ENCODE results near the gene TUG1. TPM values are rescaled to one million over a fixed set of nuclear protein-coding genes. Genes with fewer than 3 reads are reported as not detected.

TUG1 gene
- total RNA-seq, 1 donor from 2014 or later: 112 TPM

DNA sequence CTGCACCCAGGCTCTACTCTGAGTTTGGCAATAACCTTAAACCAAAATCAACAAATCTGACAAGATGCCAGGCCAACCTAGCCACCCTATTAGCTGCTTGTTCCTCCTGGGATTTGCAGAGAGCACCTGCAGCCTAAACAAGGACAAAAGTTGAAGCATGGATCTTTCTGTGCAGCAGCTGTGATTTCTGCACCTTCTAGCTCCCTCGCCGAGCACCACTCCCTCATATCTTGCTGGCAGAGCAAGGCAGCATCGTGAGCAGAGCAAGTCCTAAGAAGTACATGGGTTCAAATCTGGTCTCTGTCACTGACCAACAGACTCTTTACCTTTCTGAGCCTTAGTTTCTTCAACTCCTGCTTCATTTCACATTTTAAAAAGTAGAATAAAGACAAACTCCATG lies 38.8 kb upstream of the TUG1 start:
- TF ChIP-seq, protein P1, sequence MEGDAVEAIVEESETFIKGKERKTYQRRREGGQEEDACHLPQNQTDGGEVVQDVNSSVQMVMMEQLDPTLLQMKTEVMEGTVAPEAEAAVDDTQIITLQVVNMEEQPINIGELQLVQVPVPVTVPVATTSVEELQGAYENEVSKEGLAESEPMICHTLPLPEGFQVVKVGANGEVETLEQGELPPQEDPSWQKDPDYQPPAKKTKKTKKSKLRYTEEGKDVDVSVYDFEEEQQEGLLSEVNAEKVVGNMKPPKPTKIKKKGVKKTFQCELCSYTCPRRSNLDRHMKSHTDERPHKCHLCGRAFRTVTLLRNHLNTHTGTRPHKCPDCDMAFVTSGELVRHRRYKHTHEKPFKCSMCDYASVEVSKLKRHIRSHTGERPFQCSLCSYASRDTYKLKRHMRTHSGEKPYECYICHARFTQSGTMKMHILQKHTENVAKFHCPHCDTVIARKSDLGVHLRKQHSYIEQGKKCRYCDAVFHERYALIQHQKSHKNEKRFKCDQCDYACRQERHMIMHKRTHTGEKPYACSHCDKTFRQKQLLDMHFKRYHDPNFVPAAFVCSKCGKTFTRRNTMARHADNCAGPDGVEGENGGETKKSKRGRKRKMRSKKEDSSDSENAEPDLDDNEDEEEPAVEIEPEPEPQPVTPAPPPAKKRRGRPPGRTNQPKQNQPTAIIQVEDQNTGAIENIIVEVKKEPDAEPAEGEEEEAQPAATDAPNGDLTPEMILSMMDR (IDR thresholded peaks at IDR 0.05; ENCODE audit: partially characterized antibody, unreplicated experiment): no peak
- H3K27ac Mint-ChIP-seq (ENCODE audit: unreplicated experiment): no peak overlapping the region
- no peak for DNase-seq
- peaks cover 12% of the 10 kb centered on the region for H3K36me3 Mint-ChIP-seq (ENCODE audit: unreplicated experiment)
- no peaks in the 10 kb centered on the region for H3K9me3 Mint-ChIP-seq (ENCODE audit: unreplicated experiment)
- no peak overlapping the region for H3K4me3 Mint-ChIP-seq (ENCODE audit: unreplicated experiment)
- no peaks in the 10 kb centered on the region for H3K4me1 Mint-ChIP-seq (ENCODE audit: low read depth, unreplicated experiment)
- peaks cover 7% of the 10 kb centered on the region for H3K27me3 Mint-ChIP-seq (ENCODE audit: unreplicated experiment)

DNA sequence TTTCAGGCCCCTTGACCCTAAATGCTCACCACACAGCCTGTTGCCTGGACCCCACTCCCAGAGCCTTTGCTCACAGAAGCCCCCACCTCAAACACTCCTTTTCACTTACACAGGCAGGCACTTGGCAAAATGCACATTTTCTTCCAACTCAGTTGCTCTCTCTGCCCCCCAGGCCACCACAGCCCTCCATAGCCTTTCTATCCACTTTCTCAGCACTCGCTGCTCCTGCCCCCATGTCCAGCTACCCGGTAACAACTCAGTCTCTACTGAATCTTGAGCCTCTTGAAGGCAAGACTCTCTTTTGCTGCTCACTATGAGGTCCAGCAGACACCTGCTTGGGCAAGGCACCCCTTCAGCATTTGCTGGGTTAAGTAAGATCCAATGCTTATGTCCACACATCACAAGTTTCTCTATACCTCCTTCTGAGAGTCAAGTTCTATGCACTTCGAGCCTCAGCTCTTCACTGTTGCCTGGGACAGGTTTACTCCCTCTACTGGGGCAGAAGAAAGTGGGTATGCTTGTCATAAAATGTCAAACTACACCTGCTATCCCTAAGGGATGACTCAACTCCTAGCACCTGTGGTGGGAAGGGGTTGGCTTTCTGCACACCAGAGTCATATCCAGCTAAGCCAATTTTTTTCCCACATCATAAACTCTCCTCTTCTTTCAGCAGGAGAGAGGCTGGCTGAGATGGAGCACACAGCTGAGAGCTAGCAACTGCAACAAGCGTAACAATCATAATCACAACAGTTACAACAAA lies 37.3 kb upstream of the TUG1 start:
- TF ChIP-seq, protein P1 (IDR thresholded peaks at IDR 0.05; ENCODE audit: partially characterized antibody, unreplicated experiment): no peak
- H3K36me3 Mint-ChIP-seq (ENCODE audit: unreplicated experiment): peaks cover 15% of the 10 kb centered on the region
- no peak overlapping the region for H3K27ac Mint-ChIP-seq (ENCODE audit: unreplicated experiment)
- H3K4me3 Mint-ChIP-seq (ENCODE audit: unreplicated experiment): no peak overlapping the region
- no peak for DNase-seq
- peaks cover 7% of the 10 kb centered on the region for H3K27me3 Mint-ChIP-seq (ENCODE audit: unreplicated experiment)
- H3K4me1 Mint-ChIP-seq (ENCODE audit: low read depth, unreplicated experiment): no peaks in the 10 kb centered on the region
- peaks cover 2% of the 10 kb centered on the region for H3K9me3 Mint-ChIP-seq (ENCODE audit: unreplicated experiment)

DNA sequence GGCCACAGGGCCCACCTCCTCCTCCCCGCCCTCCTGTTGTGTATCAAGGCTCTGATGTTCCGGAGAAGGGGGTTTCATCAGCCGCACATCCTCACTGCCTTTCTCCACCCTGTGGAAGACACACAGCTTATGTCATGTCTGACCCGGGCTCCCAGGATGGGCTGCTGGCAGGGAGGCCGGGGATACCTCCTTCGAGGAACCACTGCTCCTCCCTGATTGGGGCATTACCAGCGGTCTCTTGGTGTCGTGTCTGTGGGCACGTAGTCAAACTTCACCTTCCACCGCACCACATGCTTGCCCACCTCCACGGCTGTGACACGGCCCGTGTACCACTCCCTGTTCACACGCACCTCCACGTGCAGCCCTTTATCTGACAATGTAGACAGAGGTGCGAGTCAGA lies 36.4 kb upstream of the TUG1 start:
- Mint-ChIP-seq H3K27me3 (ENCODE audit: unreplicated experiment) (peaks cover 4% of the 10 kb centered on the region), H3K4me3 (ENCODE audit: unreplicated experiment) (no peak overlapping the region), H3K36me3 (ENCODE audit: unreplicated experiment) (peaks cover 15% of the 10 kb centered on the region), H3K27ac (ENCODE audit: unreplicated experiment) (no peak overlapping the region), H3K4me1 (ENCODE audit: low read depth, unreplicated experiment) (no peaks in the 10 kb centered on the region), H3K9me3 (ENCODE audit: unreplicated experiment) (peaks cover 2% of the 10 kb centered on the region)
- TF ChIP-seq, protein P1 (IDR thresholded peaks at IDR 0.05; ENCODE audit: partially characterized antibody, unreplicated experiment): no peak
- DNase-seq: no peak

DNA sequence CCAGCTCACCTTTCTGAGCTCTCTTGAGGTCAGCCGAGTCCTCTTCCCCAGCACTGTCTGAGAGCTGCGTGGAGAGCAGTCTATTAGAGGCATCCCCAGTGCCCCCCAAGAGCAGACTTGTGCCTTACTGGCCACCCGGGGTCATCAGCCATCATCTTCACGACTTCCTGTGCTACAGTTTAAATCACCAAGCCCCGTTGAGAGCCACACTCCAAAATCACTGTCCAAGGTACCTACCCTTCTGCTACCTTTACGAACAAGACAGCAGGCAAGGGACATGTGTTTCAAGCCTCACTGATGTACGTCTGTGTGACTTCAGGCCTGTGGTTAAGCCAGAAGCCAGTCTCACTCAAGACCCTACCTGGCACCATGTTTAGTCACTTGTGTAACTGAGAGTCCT lies 35.6 kb upstream of the TUG1 start:
- Mint-ChIP-seq H3K4me1 (ENCODE audit: low read depth, unreplicated experiment) (no peaks in the 10 kb centered on the region), H3K9me3 (ENCODE audit: unreplicated experiment) (peaks cover 2% of the 10 kb centered on the region), H3K36me3 (ENCODE audit: unreplicated experiment) (peaks cover 15% of the 10 kb centered on the region), H3K4me3 (ENCODE audit: unreplicated experiment) (no peak overlapping the region), H3K27ac (ENCODE audit: unreplicated experiment) (no peak overlapping the region), H3K27me3 (ENCODE audit: unreplicated experiment) (peaks cover 4% of the 10 kb centered on the region)
- TF ChIP-seq, protein P1 (IDR thresholded peaks at IDR 0.05; ENCODE audit: partially characterized antibody, unreplicated experiment): no peak
- DNase-seq: no peak

DNA sequence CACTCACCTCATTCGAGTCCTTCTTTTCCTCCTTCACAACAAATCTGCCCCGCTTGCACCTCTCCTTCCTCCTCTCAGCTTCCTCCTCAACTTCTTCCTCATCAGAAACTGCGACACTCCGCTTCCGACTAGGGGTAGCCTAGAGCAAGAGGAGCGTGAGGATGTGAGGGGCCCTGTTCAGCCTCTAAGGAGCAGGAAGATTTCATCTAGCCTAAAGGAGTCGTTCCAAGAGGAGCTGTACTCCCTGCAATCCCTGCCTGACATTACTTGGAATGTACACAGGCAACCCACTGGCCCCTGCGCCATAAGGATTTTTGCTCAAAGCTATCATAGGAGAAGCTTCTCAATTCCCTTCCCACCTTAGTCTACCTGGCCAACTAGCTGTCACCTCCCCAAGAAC lies 35.0 kb upstream of the TUG1 start:
- Mint-ChIP-seq H3K27me3 (ENCODE audit: unreplicated experiment) (peaks cover 4% of the 10 kb centered on the region), H3K9me3 (ENCODE audit: unreplicated experiment) (peaks cover 2% of the 10 kb centered on the region), H3K4me1 (ENCODE audit: low read depth, unreplicated experiment) (no peaks in the 10 kb centered on the region), H3K36me3 (ENCODE audit: unreplicated experiment) (peaks cover 15% of the 10 kb centered on the region), H3K27ac (ENCODE audit: unreplicated experiment) (no peak overlapping the region), H3K4me3 (ENCODE audit: unreplicated experiment) (no peak overlapping the region)
- DNase-seq: no peak
- TF ChIP-seq, protein P1 (IDR thresholded peaks at IDR 0.05; ENCODE audit: partially characterized antibody, unreplicated experiment): no peak
